Panc1 (cell line): Measurements from ENCODE around the gene SAMD11. TPM values are rescaled to one million over a fixed set of nuclear protein-coding genes. Genes with fewer than 3 reads are reported as not detected.
A peak's percentile ranks its signal among the peaks of the same experiment; 100 is the strongest.
"Not testable (repeated sequence)": the region's sequence is repeated elsewhere in the genome, so short reads cannot be mapped to it uniquely, and the experiment has no call there.

Experiments
- ATAC-seq: fragments of 200-7000 bp; cut with Tn5 transposase; 2 replicates; pipeline ENCODE4 v1.9.1; 2020; ENCODE audit warnings: mild to moderate bottlenecking, moderate library complexity
- BruUV-seq: library from RNA; stranded (reverse); fragments of 400-500 nt; replicated peaks from 2 replicates; lab custom pipeline; 2021; lab: Mats Ljungman, UMichigan
- CTCF ChIA-PET: fragments of 300-600 bp; sonication (Branson Sonifier 250); formaldehyde crosslinking; loops from one replicate; lab custom pipeline; 2022; ENCODE audit warnings: antibody characterized with exemption; lab: Charles Lee
- POLR2A ChIA-PET: fragments of 300-600 bp; sonication (Branson Sonifier 250); formaldehyde crosslinking; loops from one replicate; lab custom pipeline; 2022; ENCODE audit warnings: antibody characterized with exemption; lab: Charles Lee
- DNase-seq: peaks from one replicate; pipeline ENCODE4 v3.0.0-alpha.2; 2010; ENCODE audit warnings: low read depth, low spot score
- H3K27ac ChIP-seq: 2 replicates; pipeline ENCODE4 v1.5.1; 2011; ENCODE audit warnings: mild to moderate bottlenecking, low read length, inconsistent platforms
- H3K27me3 ChIP-seq: fragments of 200-500 bp; sonication (Bioruptor generic); 2 replicates; pipeline ENCODE4 v1.6.0; 2014; ENCODE audit warnings: low read length, inconsistent platforms; ENCODE audit not compliant: control insufficient read depth, insufficient read depth
- H3K36me3 ChIP-seq: fragments of 200-500 bp; sonication (Bioruptor generic); 2 replicates; pipeline ENCODE4 v1.5.1; 2014; ENCODE audit warnings: inconsistent platforms, mild to moderate bottlenecking, low read length, moderate library complexity; ENCODE audit not compliant: control insufficient read depth, insufficient read depth
- H3K4me1 ChIP-seq: 2 replicates; pipeline ENCODE4 v1.5.1; 2011; ENCODE audit warnings: inconsistent platforms, mild to moderate bottlenecking, low read length, moderate library complexity; ENCODE audit not compliant: control insufficient read depth, insufficient read depth
- H3K4me3 ChIP-seq, 2 experiments: 2 replicates each; pipeline ENCODE4 v1.5.1; 2011 to 2012; ENCODE audit warnings: low read depth in 2 of 2, low read length in 2 of 2, mild to moderate bottlenecking in 2 of 2, inconsistent platforms in 1 of 2, moderate library complexity in 1 of 2
- H3K9me3 ChIP-seq: fragments of 200-500 bp; sonication (Bioruptor generic); 2 replicates; pipeline ENCODE4 v1.5.1; 2014; ENCODE audit warnings: low read depth, mild to moderate bottlenecking, inconsistent platforms, low read length, moderate library complexity; ENCODE audit not compliant: control insufficient read depth, insufficient read depth
- CTCF ChIP-seq: fragments of 450-650 bp; IDR thresholded peaks from 2 replicates; pipeline ENCODE4 v1.5.1; 2017; ENCODE audit warnings: mild to moderate bottlenecking
- POLR2AphosphoS5 ChIP-seq: IDR thresholded peaks from 2 replicates; pipeline ENCODE4 v1.6.1; 2012; ENCODE audit warnings: mild to moderate bottlenecking, low read depth, low read length, moderate library complexity
- SIN3A ChIP-seq: IDR thresholded peaks from 2 replicates; pipeline ENCODE4 v1.6.1; 2012; ENCODE audit warnings: low read depth, mild to moderate bottlenecking, low read length, moderate library complexity, borderline replicate concordance; ENCODE audit not compliant: insufficient read depth
- TCF7L2 ChIP-seq: IDR thresholded peaks from 2 replicates; pipeline ENCODE4 v1.6.1; 2011; ENCODE audit warnings: mild to moderate bottlenecking, low read depth, low read length, inconsistent platforms
- in situ Hi-C: cut with HindIII; loops from 2 replicates; pipeline ENCODE4 v1.10.0; 2016; ENCODE audit warnings: low sequenced_read_pairs, low pct_unique_long_range_greater_than_20kb
- intact Hi-C: fragments of 100-400 bp; cut with micrococcal nuclease; formaldehyde crosslinking; loops from one replicate; pipeline ENCODE4 v1.10.0; 2022; ENCODE audit not compliant: unreplicated experiment
- total RNA-seq: library from RNA; stranded (reverse); gene quantifications from one replicate; pipeline ENCODE4 v1.2.1, GENCODE V29; 2021; ENCODE audit not compliant: unreplicated experiment
- TF ChIP-seq, protein P1 (sequence below), 2 experiments: IDR thresholded peaks; 2 replicates each; pipeline ENCODE4 v1.6.1; 2011 to 2012; ENCODE audit warnings: low read depth in 2 of 2, control low read depth in 1 of 2, low read length in 1 of 2, mild to moderate bottlenecking in 1 of 2, moderate library complexity in 1 of 2; ENCODE audit not compliant: insufficient read depth in 1 of 2

SAMD11 gene
- total RNA-seq, 1 experiment from 2014 or later, result 51.8 TPM

DNA sequence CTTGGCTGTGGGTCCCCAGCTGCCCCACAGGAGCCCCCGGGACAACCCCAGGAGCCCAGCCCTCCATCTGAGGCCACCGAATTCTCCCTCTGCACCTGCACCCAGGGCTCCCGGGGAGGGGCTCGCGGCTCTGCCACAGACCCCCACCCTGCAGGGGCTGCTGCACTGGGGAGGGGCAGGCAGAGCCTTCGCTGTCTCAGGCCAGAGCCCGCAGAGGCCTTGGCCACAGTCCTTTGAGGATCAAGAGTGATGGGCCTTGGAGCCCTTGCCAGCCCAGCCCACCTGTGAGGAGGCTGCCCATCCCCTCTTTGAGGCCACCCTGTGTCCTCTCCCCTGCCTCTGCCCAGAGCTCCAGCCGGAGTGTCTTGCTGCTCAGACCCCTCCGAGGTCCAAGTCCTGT is 51.6 kb downstream of the SAMD11 start:
- TF ChIP-seq TCF7L2 (no peak), SIN3A (no peak), CTCF (no peak), POLR2AphosphoS5 (no peak)
- TF ChIP-seq, protein P1, sequence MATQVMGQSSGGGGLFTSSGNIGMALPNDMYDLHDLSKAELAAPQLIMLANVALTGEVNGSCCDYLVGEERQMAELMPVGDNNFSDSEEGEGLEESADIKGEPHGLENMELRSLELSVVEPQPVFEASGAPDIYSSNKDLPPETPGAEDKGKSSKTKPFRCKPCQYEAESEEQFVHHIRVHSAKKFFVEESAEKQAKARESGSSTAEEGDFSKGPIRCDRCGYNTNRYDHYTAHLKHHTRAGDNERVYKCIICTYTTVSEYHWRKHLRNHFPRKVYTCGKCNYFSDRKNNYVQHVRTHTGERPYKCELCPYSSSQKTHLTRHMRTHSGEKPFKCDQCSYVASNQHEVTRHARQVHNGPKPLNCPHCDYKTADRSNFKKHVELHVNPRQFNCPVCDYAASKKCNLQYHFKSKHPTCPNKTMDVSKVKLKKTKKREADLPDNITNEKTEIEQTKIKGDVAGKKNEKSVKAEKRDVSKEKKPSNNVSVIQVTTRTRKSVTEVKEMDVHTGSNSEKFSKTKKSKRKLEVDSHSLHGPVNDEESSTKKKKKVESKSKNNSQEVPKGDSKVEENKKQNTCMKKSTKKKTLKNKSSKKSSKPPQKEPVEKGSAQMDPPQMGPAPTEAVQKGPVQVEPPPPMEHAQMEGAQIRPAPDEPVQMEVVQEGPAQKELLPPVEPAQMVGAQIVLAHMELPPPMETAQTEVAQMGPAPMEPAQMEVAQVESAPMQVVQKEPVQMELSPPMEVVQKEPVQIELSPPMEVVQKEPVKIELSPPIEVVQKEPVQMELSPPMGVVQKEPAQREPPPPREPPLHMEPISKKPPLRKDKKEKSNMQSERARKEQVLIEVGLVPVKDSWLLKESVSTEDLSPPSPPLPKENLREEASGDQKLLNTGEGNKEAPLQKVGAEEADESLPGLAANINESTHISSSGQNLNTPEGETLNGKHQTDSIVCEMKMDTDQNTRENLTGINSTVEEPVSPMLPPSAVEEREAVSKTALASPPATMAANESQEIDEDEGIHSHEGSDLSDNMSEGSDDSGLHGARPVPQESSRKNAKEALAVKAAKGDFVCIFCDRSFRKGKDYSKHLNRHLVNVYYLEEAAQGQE (IDR thresholded peaks at IDR 0.05; ENCODE audit: insufficient read depth in 1 of 2, low read depth in 2 of 2, low read length in 1 of 2), result no peak
- Histone ChIP-seq H3K27me3 (no peaks in the 10 kb centered on the region), H3K4me3 (peak overlapping the region in 1 of 2 experiments; percentile 61; a peak in 3 of 4 replicates), H3K27ac (no peak overlapping the region), H3K9me3 (no peaks in the 10 kb centered on the region), H3K4me1 (0 out of 2 replicates have a peak, but pooled peaks cover 4% of the 10 kb centered on the region), H3K36me3 (no peaks in the 10 kb centered on the region)
- POLR2A ChIA-PET, result no interaction called here
- DNase-seq (no peak), ATAC-seq (no peak)
- intact Hi-C loops (no loop called here), in situ Hi-C loops (no loop called here)
- TSS peak; percentile 80 for BruUV-seq
- CTCF ChIA-PET, result interaction anchor here (0.5 to 1.4 kb wide), 2 partner anchors 70 to 94 kb away, joined by 3 to 7 read pairs; no protein-coding TSS in a partner anchor

GRCh38 chr1:975896-976683 is 52.4 kb downstream of the SAMD11 start:
- Histone ChIP-seq H3K27me3 (no peaks in the 10 kb centered on the region), H3K4me3 (peak overlapping the region; percentile 53 to 61), H3K27ac (peak overlapping the region; percentile 70; the same call in 1 of the 2 replicates), H3K4me1 (peaks cover 4% of the 10 kb centered on the region; the same call in 1 of the 2 replicates), H3K9me3 (no peaks in the 10 kb centered on the region), H3K36me3 (no peaks in the 10 kb centered on the region)
- peak; percentile 94 for ATAC-seq
- intact Hi-C loops, result no loop called here
- BruUV-seq, result no TSS peak
- in situ Hi-C loops, result no loop called here
- ChIA-PET POLR2A (interaction anchor here (0.6 to 0.7 kb wide), 3 partner anchors 9 to 334 kb away, joined by 3 to 4 read pairs (median 4); no protein-coding TSS in a partner anchor), CTCF (interaction anchor here (0.7 to 1.4 kb wide), 2 partner anchors 37 to 71 kb away, joined by 3 to 7 read pairs; no protein-coding TSS in a partner anchor)
- DNase-seq, result no peak
- TF ChIP-seq, protein P1 (IDR thresholded peaks at IDR 0.05; ENCODE audit: insufficient read depth in 1 of 2, low read depth in 2 of 2, low read length in 1 of 2), result no peak
- TF ChIP-seq TCF7L2, result no peak
- peak; percentile 75; the same call in 1 of the 2 replicates for TF ChIP-seq SIN3A
- TF ChIP-seq CTCF, result peak; percentile 94
- peak; percentile 45 for TF ChIP-seq POLR2AphosphoS5

DNA sequence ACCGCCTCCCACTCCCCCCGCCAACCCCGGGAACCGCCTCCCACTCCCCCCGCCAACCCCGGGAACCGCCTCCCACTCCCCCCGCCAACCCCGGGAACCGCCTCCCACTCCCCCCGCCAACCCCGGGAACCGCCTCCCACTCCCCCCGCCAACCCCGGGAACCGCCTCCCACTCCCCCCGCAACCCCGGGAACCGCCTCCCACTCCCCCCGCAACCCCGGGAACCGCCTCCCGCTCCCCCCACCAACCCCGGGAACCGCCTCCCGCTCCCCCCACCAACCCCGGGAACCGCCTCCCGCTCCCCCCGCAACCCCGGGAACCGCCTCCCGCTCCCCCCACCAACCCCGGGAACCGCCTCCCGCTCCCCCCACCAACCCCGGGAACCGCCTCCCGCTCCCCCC is 53.1 kb downstream of the SAMD11 start:
- POLR2A ChIA-PET, result interaction anchor here (0.6 to 0.7 kb wide), 2 partner anchors 72 to 333 kb away, joined by 4 read pairs; no protein-coding TSS in a partner anchor
- intact Hi-C loops, H3K9me3 ChIP-seq, in situ Hi-C loops, DNase-seq, ATAC-seq, BruUV-seq, H3K36me3 ChIP-seq, H3K27me3 ChIP-seq, H3K27ac ChIP-seq, H3K4me3 ChIP-seq, H3K4me1 ChIP-seq: not testable (repeated sequence)
- CTCF ChIA-PET, result interaction anchor here (1.4 kb wide), 1 partner anchor 71 kb away, joined by 7 read pairs; no protein-coding TSS in a partner anchor
